AG09319 (cell line): ENCODE results near the gene EIF3M.

Source experiments
- DNase-seq: peaks from one replicate; pipeline ENCODE4 v3.0.0-alpha.2; 2010; ENCODE audit warnings: low read depth; ENCODE audit errors: extremely low read depth
- CTCF ChIP-seq: IDR thresholded peaks from 2 replicates; pipeline ENCODE4 v1.5.1; 2011; ENCODE audit warnings: low read depth, mild to moderate bottlenecking, inconsistent platforms, low read length, moderate library complexity

The EIF3M gene

GRCh38 chr11:32615422-32615821 lies 31.8 kb downstream of the EIF3M start:
- DNase-seq = no peak

GRCh38 chr11:32616903-32617302 lies 33.3 kb downstream of the EIF3M start:
- DNase-seq = no peak
- no peak for TF ChIP-seq CTCF

More at GRCh38 chr11:32615422-32615821, 31.8 kb downstream of the EIF3M start:
- no peak for TF ChIP-seq CTCF

GRCh38 chr11:32630844-32631243 lies 47.2 kb downstream of the EIF3M start:
- TF ChIP-seq CTCF = no peak
- DNase-seq = no peak

- no peak for DNase-seq
- no peak for TF ChIP-seq CTCF
Observed at GRCh38 chr11:32635819-32636218, 52.2 kb downstream of the EIF3M start.

GRCh38 chr11:32641361-32641760 lies 57.7 kb downstream of the EIF3M start:
- TF ChIP-seq CTCF = no peak
- DNase-seq = no peak

- TF ChIP-seq CTCF = no peak
- DNase-seq = no peak
Observed at GRCh38 chr11:32643526-32643925, 59.9 kb downstream of the EIF3M start.
